IPS-18c (cell line): Measurements from ENCODE around the gene RAB26.
"Not testable (repeated sequence)": the region's sequence is repeated elsewhere in the genome, so short reads cannot be mapped to it uniquely, and the experiment has no call there.

Experiments used
- H3K4me3 ChIP-seq: 2 replicates; pipeline ENCODE4 v1.7.0; 2013; ENCODE audit warnings: low read depth, mild to moderate bottlenecking, low read length, moderate library complexity; ENCODE audit not compliant: insufficient read depth
- H3K9me3 ChIP-seq: one replicate; pipeline ENCODE4 v1.6.1; 2013; ENCODE audit warnings: mild to moderate bottlenecking, low read length, moderate library complexity; ENCODE audit not compliant: control insufficient read depth, insufficient read depth

RAB26 gene

GRCh38 chr16:2196162-2196980 lies 47.9 kb downstream of the RAB26 start, which contains the start of gene CASKIN1:
Gene CASKIN1 (minus strand): TSS chr16:2196605. CDS start chr16:2196432, 173 bp downstream.
- Histone ChIP-seq H3K4me3 (peak within 1 kb of the TSS; percentile 57), H3K9me3 (no peaks in the 10 kb centered on the region)

GRCh38 chr16:2196981-2197511 lies 48.6 kb downstream of the RAB26 start:
- peak overlapping the region; percentile 51 for H3K4me3 ChIP-seq
- no peaks in the 10 kb centered on the region for H3K9me3 ChIP-seq

GRCh38 chr16:2197765-2198164 lies 49.3 kb downstream of the RAB26 start:
- Histone ChIP-seq H3K4me3 (no peak overlapping the region), H3K9me3 (no peaks in the 10 kb centered on the region)

GRCh38 chr16:2198283-2198682 lies 49.9 kb downstream of the RAB26 start:
- Histone ChIP-seq H3K4me3 (no peak overlapping the region), H3K9me3 (no peaks in the 10 kb centered on the region)

- H3K9me3 ChIP-seq, result no peaks in the 10 kb centered on the region
These were observed 50.7 kb downstream of the RAB26 start for GRCh38 chr16:2199095-2199494.

GRCh38 chr16:2199621-2200139 lies 51.3 kb downstream of the RAB26 start:
- Histone ChIP-seq H3K4me3 (no peak overlapping the region), H3K9me3 (no peaks in the 10 kb centered on the region)

More at GRCh38 chr16:2199095-2199494, 50.7 kb downstream of the RAB26 start:
- H3K4me3 ChIP-seq, result no peak overlapping the region

GRCh38 chr16:2200313-2200712 lies 51.9 kb downstream of the RAB26 start:
- Histone ChIP-seq H3K4me3 (no peak overlapping the region), H3K9me3 (no peaks in the 10 kb centered on the region)

- not testable (repeated sequence) for H3K9me3 ChIP-seq, H3K4me3 ChIP-seq
These were observed 54.8 kb downstream of the RAB26 start for GRCh38 chr16:2203119-2203688.
